Pancreas (tissue), 10 donors: ENCODE measurements around the gene C4orf51. TPM values are rescaled to one million over a fixed set of nuclear protein-coding genes. Genes with fewer than 3 reads are reported as not detected.

ENCODE experiments used
- ATAC-seq, 4 donors: fragments of 200-7000 bp; cut with Tn5 transposase; one replicate each; pipeline versions ENCODE4 v1.8.0 to v1.9.1; 2020; ENCODE audit warnings: mild to moderate bottlenecking in 4 of 4, moderate library complexity in 4 of 4
- DNase-seq, 6 donors: peaks; one replicate each; pipeline ENCODE4 v3.0.0-alpha.2; 2020
- FAIRE-seq: peaks from 2 replicates; lab custom pipeline; 2012; peaks lifted over from hg19 to GRCh38; lab: Jason Lieb, UNC
- H3K27ac ChIP-seq, 4 donors: fragments of 200-600 bp; sonication (generic); 1 replicate in 3 of 4; 2 replicates in 1 of 4; pipeline versions ENCODE4 v1.5.0 to v1.8.0; 2020
- H3K27me3 ChIP-seq, 4 donors: fragments of 200-600 bp; one replicate each; pipeline ENCODE4 v1.8.0; 2021
- H3K36me3 ChIP-seq, 3 donors: fragments of 200-600 bp; sonication (generic) in 1 of 3; one replicate each; pipeline versions ENCODE4 v1.5.0 to v1.8.0; 2020 to 2021
- H3K4me1 ChIP-seq, 3 donors: fragments of 200-600 bp; one replicate each; pipeline ENCODE4 v1.8.0; 2021
- H3K4me3 ChIP-seq, 4 donors: fragments of 200-600 bp; sonication (generic) in 2 of 4; one replicate each; pipeline versions ENCODE4 v1.5.0 to v1.8.0; 2020 to 2021
- H3K9me3 ChIP-seq, 4 donors: fragments of 200-600 bp; one replicate each; pipeline ENCODE4 v1.8.0; 2021
- WGBS, 2 donors: extraction: QIAGEN DNeasy Blood & Tissue Kit; methylation state at CpG; one replicate each; pipeline ENCODE4 v1.1.7; 2013; 5-methylcytosine and 5-hydroxymethylcytosine counted together
- intact Hi-C, 3 donors: fragments of 100-400 bp; cut with DNase I; formaldehyde crosslinking; loops; one replicate each; pipeline versions ENCODE4 v1.11.1 to v1.14.2; 2022
- polyA plus RNA-seq, 2 donors: library from polyadenylated mRNA; stranded (reverse); fragments of 200-250 nt; gene quantifications; one replicate each; pipeline ENCODE4 v1.2.3, GENCODE V29; 2013
- total RNA-seq, 6 donors: library from RNA; stranded (reverse); fragmentation: NEBNext Ultra II Directional in 4 of 6; extraction: Animal tissue kit (Norgen Biotek cat#: 25700) in 4 of 6; gene quantifications; one replicate each; pipeline versions ENCODE4 v1.2.1 to v1.2.4, GENCODE V29; 2021 to 2023
- TF ChIP-seq, protein P1 (sequence below), 4 donors: fragments of 200-600 bp; sonication (generic) in 3 of 4; IDR thresholded peaks; one replicate each; pipeline versions ENCODE4 v1.5.0 to v1.8.0; 2021; ENCODE audit warnings: antibody characterized with exemption in 4 of 4
- donor health status: healthy with polysubstance abuse.
- donor health status: DM: no; HTN: no; CAD: no; lungs with moderate emphysema.
- donor health status: DM: no; HTN: no; CAD: no.
- donor health status: control.
- donor health status: control.
- donor health status: Bipolar disorder and iron deficiency.
- donor health status: DM: yes; HTN: yes; CAD: no.
- donor health status: DM: no; HTN: no; CAD: no.
- donor health status: DM: no; HTN: no; CAD: no.
- donor health status: DM: yes; HTN: yes; CAD: no.

Gene C4orf51
- total and polyA plus RNA-seq, 8 donors, result not detected

DNA sequence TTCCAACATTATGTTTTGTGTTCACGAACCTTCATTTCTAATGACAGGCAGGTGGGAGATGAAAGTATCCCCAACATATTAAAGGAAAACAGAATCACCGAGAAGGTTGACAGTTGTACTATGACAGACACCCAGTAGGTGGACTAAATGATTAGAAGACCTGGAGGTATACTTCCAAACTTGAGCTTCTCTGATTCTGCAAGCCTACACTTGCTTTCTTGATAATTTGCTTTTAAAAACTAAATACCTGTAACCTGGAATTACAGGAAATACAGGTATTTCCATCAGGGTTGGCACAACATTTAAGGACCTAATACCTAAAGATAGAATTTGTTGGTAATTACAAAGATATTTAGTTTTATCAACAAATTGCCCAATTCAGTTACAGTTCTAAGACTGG, 43.4 kb downstream of the C4orf51 start:
- 52 to 70% methylated on average over 2 of the region's 2 CpGs for WGBS, 2 donors
- ATAC-seq (peak in 3 of 4 donors; percentile 46 to 68 (median 51)), FAIRE-seq (no peak), DNase-seq (no peak)
- Histone ChIP-seq H3K9me3 (no peaks in the 10 kb centered on the region), H3K4me3 (no peak overlapping the region), H3K27ac (no peak overlapping the region), H3K27me3 (no peaks in the 10 kb centered on the region), H3K4me1 (peaks cover 5 to 10% (median 9%) of the 10 kb centered on the region in 3 donors), H3K36me3 (no peaks in the 10 kb centered on the region)
- TF ChIP-seq, protein P1, sequence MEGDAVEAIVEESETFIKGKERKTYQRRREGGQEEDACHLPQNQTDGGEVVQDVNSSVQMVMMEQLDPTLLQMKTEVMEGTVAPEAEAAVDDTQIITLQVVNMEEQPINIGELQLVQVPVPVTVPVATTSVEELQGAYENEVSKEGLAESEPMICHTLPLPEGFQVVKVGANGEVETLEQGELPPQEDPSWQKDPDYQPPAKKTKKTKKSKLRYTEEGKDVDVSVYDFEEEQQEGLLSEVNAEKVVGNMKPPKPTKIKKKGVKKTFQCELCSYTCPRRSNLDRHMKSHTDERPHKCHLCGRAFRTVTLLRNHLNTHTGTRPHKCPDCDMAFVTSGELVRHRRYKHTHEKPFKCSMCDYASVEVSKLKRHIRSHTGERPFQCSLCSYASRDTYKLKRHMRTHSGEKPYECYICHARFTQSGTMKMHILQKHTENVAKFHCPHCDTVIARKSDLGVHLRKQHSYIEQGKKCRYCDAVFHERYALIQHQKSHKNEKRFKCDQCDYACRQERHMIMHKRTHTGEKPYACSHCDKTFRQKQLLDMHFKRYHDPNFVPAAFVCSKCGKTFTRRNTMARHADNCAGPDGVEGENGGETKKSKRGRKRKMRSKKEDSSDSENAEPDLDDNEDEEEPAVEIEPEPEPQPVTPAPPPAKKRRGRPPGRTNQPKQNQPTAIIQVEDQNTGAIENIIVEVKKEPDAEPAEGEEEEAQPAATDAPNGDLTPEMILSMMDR (IDR thresholded peaks at IDR 0.05), result no peak
- intact Hi-C loops, result no loop called here

DNA sequence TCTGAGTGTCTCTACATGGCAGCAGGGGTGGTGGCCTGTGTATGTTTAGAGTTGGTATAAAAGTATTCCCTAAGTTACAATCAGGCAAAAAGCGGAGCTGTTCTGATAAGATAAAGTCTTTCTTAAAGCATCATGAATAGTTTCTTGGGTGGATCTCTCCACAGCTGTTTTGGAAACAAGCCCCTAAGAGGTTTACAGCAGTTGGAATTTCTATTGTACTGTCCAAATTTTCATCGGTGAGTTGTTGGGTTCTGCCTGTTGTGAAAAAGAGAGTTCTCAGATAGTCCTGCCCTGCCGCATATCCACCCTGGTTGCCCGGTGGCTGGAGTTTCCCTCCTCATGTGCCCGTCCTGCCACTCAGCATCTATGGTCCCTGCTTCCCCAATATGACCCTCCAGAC, 50.1 kb downstream of the C4orf51 start:
- FAIRE-seq (no peak), ATAC-seq (no peak)
- intact Hi-C loops, result no loop called here

DNA sequence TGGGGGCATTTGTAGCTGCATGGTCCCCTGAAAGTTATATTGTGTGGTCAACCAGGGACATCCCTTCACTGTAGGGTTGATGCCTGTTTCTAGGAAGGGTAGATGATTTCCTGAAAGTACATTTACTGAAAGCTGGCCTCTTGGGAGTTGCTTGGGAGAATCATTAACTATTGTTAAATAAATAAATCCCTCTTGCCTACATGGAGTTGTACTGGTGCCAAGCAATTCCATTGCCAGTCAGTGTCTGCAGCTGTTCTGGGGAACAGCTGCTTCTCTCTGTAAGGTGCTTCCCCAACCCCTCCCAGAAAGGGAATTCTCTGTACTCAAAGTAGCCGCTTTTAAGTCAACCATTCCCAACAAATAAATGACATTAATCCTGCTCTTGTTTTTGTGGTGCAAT, 51.1 kb downstream of the C4orf51 start:
- peak in 4 of 6 donors; percentile 66 to 86 (median 78) for DNase-seq
- peak; percentile 38 to 67 (median 46) for ATAC-seq
- TF ChIP-seq, protein P1 (IDR thresholded peaks at IDR 0.05), result no peak
- Histone ChIP-seq H3K4me1 (peaks cover 13 to 46% (median 32%) of the 10 kb centered on the region in 3 donors), H3K36me3 (no peaks in the 10 kb centered on the region), H3K27ac (peak overlapping the region in 2 of 4 donors; percentile 8 to 16), H3K27me3 (no peaks in the 10 kb centered on the region), H3K4me3 (no peak overlapping the region), H3K9me3 (no peaks in the 10 kb centered on the region)
- intact Hi-C loops, result no loop called here
- WGBS, 2 donors, result 5 to 13% methylated on average over 1 of the region's 1 CpG
- no peak for FAIRE-seq

More for the DNA sequence above, 50.1 kb downstream of the C4orf51 start:
- no peaks in the 10 kb centered on the region for H3K36me3 ChIP-seq
- no peaks in the 10 kb centered on the region for H3K9me3 ChIP-seq
- H3K4me3 ChIP-seq, result no peak overlapping the region
- H3K27ac ChIP-seq, result no peak overlapping the region
- TF ChIP-seq, protein P1 (IDR thresholded peaks at IDR 0.05), result no peak
- WGBS, 2 donors, result 89 to 90% methylated on average over 5 of the region's 5 CpGs
- H3K27me3 ChIP-seq, result no peaks in the 10 kb centered on the region
- DNase-seq, result no peak
- peaks cover 12 to 36% (median 24%) of the 10 kb centered on the region in 3 donors for H3K4me1 ChIP-seq

DNA sequence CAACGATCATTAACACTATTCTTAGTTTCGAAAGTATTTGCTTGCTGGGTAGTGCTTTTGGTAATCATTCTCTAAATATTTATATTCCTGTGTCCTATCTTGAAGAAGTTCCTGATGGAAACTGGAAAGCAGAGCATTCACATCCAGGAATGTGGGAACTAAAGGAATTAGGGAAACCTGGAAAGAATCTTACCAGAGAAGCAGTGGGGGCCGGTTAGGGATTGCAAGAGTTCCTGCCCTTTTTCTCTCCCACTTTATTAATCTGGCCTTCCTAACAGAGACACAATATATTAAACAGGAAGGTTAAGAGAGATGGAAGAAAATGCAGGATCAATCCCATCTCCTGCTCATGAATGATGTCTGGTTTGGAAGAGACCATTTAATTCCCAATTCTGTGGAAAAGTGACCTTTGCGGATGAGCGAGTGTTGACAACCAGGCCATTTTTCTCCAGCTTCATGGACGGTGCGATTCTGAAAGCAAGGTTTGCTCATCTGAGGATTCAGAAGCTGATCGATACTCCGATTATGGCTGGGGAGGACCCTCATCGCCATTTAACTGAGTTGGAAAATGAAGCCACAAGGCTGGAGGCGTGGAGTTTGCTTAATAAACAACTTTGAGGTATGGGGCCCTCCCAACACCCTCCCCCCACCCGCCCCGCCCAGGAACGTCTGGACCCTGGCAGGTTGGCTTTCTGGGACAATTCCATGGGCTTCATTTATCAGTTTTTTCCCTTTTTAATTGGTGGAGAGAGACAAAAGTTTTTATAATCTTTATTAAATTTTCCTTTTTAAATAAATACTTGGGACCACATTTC, 52.3 kb downstream of the C4orf51 start:
- Histone ChIP-seq H3K27me3 (no peaks in the 10 kb centered on the region), H3K9me3 (no peaks in the 10 kb centered on the region), H3K4me3 (peak overlapping the region in 3 of 4 donors; percentile 43 to 60 (median 49)), H3K36me3 (no peaks in the 10 kb centered on the region), H3K4me1 (peaks cover 17 to 50% (median 35%) of the 10 kb centered on the region in 3 donors), H3K27ac (peak overlapping the region; percentile 85 to 98 (median 92))
- FAIRE-seq (no peak), ATAC-seq (no peak), DNase-seq (no peak)
- TF ChIP-seq, protein P1 (IDR thresholded peaks at IDR 0.05), result no peak
- intact Hi-C loops, result no loop called here
- WGBS, 2 donors, result 15 to 22% methylated on average over 14 of the region's 14 CpGs
